ENCODE results near the gene GOLGA6L26. TPM values are rescaled to one million over a fixed set of nuclear protein-coding genes. Genes with fewer than 3 reads are reported as not detected.
"Not testable (repeated sequence)": the region's sequence is repeated elsewhere in the genome, so short reads cannot be mapped to it uniquely, and the experiment has no call there.

Gene GOLGA6L26
- not detected in 2 replicates for total RNA-seq

GRCh38 chr15:23334096-23334495 is at the start of gene GOLGA6L26:
GOLGA6L26 (minus strand) TSS chr15:23334196; CDS start chr15:23334135, 61 bp downstream.
- DNase-seq (ENCODE audit: low read depth), result not testable (repeated sequence)

GRCh38 chr15:23381192-23381591 is 47.2 kb upstream of the GOLGA6L26 start:
- DNase-seq (ENCODE audit: low read depth), result not testable (repeated sequence)

- not testable (repeated sequence) for DNase-seq (ENCODE audit: low read depth)
Observed at GRCh38 chr15:23380700-23381099, 46.7 kb upstream of the GOLGA6L26 start.

- DNase-seq (ENCODE audit: low read depth), result not testable (repeated sequence)
Observed at GRCh38 chr15:23378946-23379345, 45.0 kb upstream of the GOLGA6L26 start.

- DNase-seq (ENCODE audit: low read depth), result not testable (repeated sequence)
Observed at GRCh38 chr15:23374226-23374625, 40.2 kb upstream of the GOLGA6L26 start.

- DNase-seq (ENCODE audit: low read depth), result not testable (repeated sequence)
Observed at GRCh38 chr15:23372891-23373600, 39.0 kb upstream of the GOLGA6L26 start.

GRCh38 chr15:23372284-23372683 is 38.3 kb upstream of the GOLGA6L26 start:
- no peak for DNase-seq (ENCODE audit: low read depth)

- DNase-seq (ENCODE audit: low read depth), result not testable (repeated sequence)
Observed at GRCh38 chr15:23371868-23372267, 37.9 kb upstream of the GOLGA6L26 start.

GRCh38 chr15:23371134-23371533 is 37.1 kb upstream of the GOLGA6L26 start:
- not testable (repeated sequence) for DNase-seq (ENCODE audit: low read depth)

- DNase-seq (ENCODE audit: low read depth), result no peak
Observed at GRCh38 chr15:23370578-23370977, 36.6 kb upstream of the GOLGA6L26 start.

- DNase-seq (ENCODE audit: low read depth), result not testable (repeated sequence)
Observed at GRCh38 chr15:23364261-23364660, 30.3 kb upstream of the GOLGA6L26 start.

- DNase-seq (ENCODE audit: low read depth), result not testable (repeated sequence)
Observed at GRCh38 chr15:23362622-23363021, 28.6 kb upstream of the GOLGA6L26 start.

GRCh38 chr15:23354448-23354847 is 20.5 kb upstream of the GOLGA6L26 start, which contains the start of gene GOLGA8S:
GOLGA8S (plus strand) TSS chr15:23354748; CDS start chr15:23354810, 62 bp downstream.
- not testable (repeated sequence) for DNase-seq (ENCODE audit: low read depth)

GRCh38 chr15:23311233-23311632 is 22.8 kb downstream of the GOLGA6L26 start:
- DNase-seq (ENCODE audit: low read depth), result not testable (repeated sequence)

GRCh38 chr15:23305921-23306320 is 28.1 kb downstream of the GOLGA6L26 start:
- DNase-seq (ENCODE audit: low read depth), result not testable (repeated sequence)

- DNase-seq (ENCODE audit: low read depth), result not testable (repeated sequence)
Observed at GRCh38 chr15:23304805-23305204, 29.2 kb downstream of the GOLGA6L26 start.

- DNase-seq (ENCODE audit: low read depth), result not testable (repeated sequence)
Observed at GRCh38 chr15:23304267-23304666, 29.7 kb downstream of the GOLGA6L26 start.

GRCh38 chr15:23303654-23304053 is 30.3 kb downstream of the GOLGA6L26 start:
- not testable (repeated sequence) for DNase-seq (ENCODE audit: low read depth)

- not testable (repeated sequence) for DNase-seq (ENCODE audit: low read depth)
Observed at GRCh38 chr15:23303246-23303645, 30.8 kb downstream of the GOLGA6L26 start.
